A673 (cell line): ENCODE data around the gene PHYHIPL. TPM values are rescaled to one million over a fixed set of nuclear protein-coding genes. Genes with fewer than 3 reads are reported as not detected.

Source experiments
- BruUV-seq: library from RNA; stranded (reverse); fragments of 400-500 nt; replicated peaks from 2 replicates; lab custom pipeline; 2021; lab: Mats Ljungman, UMichigan
- CTCF ChIA-PET: fragments of 300-600 bp; sonication (Branson Sonifier 250); formaldehyde crosslinking; loops from one replicate; lab custom pipeline; 2022; ENCODE audit warnings: antibody characterized with exemption; lab: Charles Lee
- POLR2A ChIA-PET: fragments of 300-600 bp; sonication (Branson Sonifier 250); formaldehyde crosslinking; loops from one replicate; lab custom pipeline; 2022; ENCODE audit warnings: antibody characterized with exemption; ENCODE audit not compliant: low non-redundant PET; lab: Charles Lee
- DNase-seq: peaks from one replicate; pipeline ENCODE4 v3.0.0-alpha.2; 2015; ENCODE audit warnings: low spot score
- H3K27ac ChIP-seq: fragments of 200-600 bp; sonication (generic); 2 replicates; pipeline ENCODE4 v1.5.1; 2016; ENCODE audit warnings: mixed run types, low read depth, mild to moderate bottlenecking, mixed read lengths, antibody characterized with exemption, low read length; ENCODE audit not compliant: poor library complexity, severe bottlenecking
- H3K27me3 ChIP-seq: fragments of 200-600 bp; sonication (generic); replicated peaks from 2 replicates; pipeline ENCODE4 v1.6.1; 2017; ENCODE audit warnings: mixed run types, low read depth, mild to moderate bottlenecking, mixed read lengths, antibody characterized with exemption, low read length; ENCODE audit not compliant: insufficient read depth, poor library complexity
- H3K36me3 ChIP-seq: fragments of 200-600 bp; sonication (generic); 2 replicates; pipeline ENCODE4 v1.6.1; 2016; ENCODE audit warnings: mixed run types, mild to moderate bottlenecking, mixed read lengths, antibody characterized with exemption, low read length; ENCODE audit not compliant: insufficient read depth, poor library complexity, severe bottlenecking
- H3K4me1 ChIP-seq: fragments of 200-600 bp; sonication (generic); 2 replicates; pipeline ENCODE4 v1.6.1; 2017; ENCODE audit warnings: mixed run types, mild to moderate bottlenecking, mixed read lengths, antibody characterized with exemption, low read length; ENCODE audit not compliant: insufficient read depth, poor library complexity, severe bottlenecking
- H3K4me3 ChIP-seq: fragments of 200-600 bp; sonication (generic); 2 replicates; pipeline ENCODE4 v1.5.1; 2016; ENCODE audit warnings: low read depth, mixed run types, mild to moderate bottlenecking, mixed read lengths, low read length; ENCODE audit not compliant: poor library complexity, severe bottlenecking
- H3K9me3 ChIP-seq: fragments of 200-600 bp; sonication (generic); 2 replicates; pipeline ENCODE4 v1.6.1; 2016; ENCODE audit warnings: mixed run types, low read depth, mild to moderate bottlenecking, mixed read lengths, antibody characterized with exemption, low read length; ENCODE audit not compliant: poor library complexity, severe bottlenecking
- EZH2 ChIP-seq: fragments of 200-600 bp; sonication (generic); IDR thresholded peaks from 2 replicates; pipeline ENCODE4 v1.6.1; 2017; ENCODE audit warnings: borderline replicate concordance, low read depth, mild to moderate bottlenecking, mixed read lengths, antibody characterized with exemption, low read length; ENCODE audit not compliant: poor library complexity, severe bottlenecking
- intact Hi-C: fragments of 100-400 bp; cut with micrococcal nuclease; formaldehyde crosslinking; loops from one replicate; pipeline ENCODE4 v1.10.0; 2022; ENCODE audit not compliant: unreplicated experiment
- total RNA-seq: library from RNA; stranded (reverse); gene quantifications from 2 replicates; pipeline ENCODE4 v1.2.3, GENCODE V29; 2021
- TF ChIP-seq, protein P1 (sequence below): fragments of 300-800, 200-600 bp; sonication (generic); conservative IDR thresholded peaks from 2 replicates; pipeline ENCODE4 v1.5.1; 2017; ENCODE audit warnings: low read depth, mild to moderate bottlenecking, antibody characterized with exemption, low read length, moderate library complexity, mixed read lengths

The PHYHIPL gene
- total RNA-seq, 1 experiment from 2014 or later = 0.97 TPM

GRCh38 chr10:59252491-59252890 lies 76.0 kb downstream of the PHYHIPL start:
- DNase-seq = no peak
- peaks cover 3% of the 10 kb centered on the region for H3K36me3 ChIP-seq
- H3K4me1 ChIP-seq = no peaks in the 10 kb centered on the region
- no peaks in the 10 kb centered on the region for H3K9me3 ChIP-seq
- ChIA-PET POLR2A (no interaction called here), CTCF (no interaction called here)
- no peak overlapping the region for H3K27ac ChIP-seq
- intact Hi-C loops = no loop called here
- BruUV-seq = no TSS peak
- TF ChIP-seq, protein P1, sequence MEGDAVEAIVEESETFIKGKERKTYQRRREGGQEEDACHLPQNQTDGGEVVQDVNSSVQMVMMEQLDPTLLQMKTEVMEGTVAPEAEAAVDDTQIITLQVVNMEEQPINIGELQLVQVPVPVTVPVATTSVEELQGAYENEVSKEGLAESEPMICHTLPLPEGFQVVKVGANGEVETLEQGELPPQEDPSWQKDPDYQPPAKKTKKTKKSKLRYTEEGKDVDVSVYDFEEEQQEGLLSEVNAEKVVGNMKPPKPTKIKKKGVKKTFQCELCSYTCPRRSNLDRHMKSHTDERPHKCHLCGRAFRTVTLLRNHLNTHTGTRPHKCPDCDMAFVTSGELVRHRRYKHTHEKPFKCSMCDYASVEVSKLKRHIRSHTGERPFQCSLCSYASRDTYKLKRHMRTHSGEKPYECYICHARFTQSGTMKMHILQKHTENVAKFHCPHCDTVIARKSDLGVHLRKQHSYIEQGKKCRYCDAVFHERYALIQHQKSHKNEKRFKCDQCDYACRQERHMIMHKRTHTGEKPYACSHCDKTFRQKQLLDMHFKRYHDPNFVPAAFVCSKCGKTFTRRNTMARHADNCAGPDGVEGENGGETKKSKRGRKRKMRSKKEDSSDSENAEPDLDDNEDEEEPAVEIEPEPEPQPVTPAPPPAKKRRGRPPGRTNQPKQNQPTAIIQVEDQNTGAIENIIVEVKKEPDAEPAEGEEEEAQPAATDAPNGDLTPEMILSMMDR = no peak
- no peak for TF ChIP-seq EZH2
- no peak overlapping the region for H3K4me3 ChIP-seq
- H3K27me3 ChIP-seq = no peaks in the 10 kb centered on the region

DNA sequence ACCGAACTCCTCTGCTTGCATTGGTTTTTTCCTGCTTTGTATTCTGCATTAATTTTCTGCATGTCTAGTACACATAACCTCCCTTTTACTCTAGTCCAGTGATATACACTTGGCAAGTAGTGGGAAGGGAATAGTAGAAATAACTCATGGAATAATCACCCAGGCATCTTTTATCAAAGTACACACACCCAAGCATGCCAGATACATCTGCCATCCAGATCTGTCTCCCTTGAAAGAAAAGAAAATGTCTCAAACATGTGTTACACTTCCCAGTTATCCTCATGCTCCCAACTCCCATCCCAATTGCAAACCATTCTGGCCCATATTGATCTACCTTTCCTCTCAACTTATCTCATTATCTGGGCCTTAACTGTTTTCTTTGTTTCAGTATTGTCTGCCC lies 79.0 kb downstream of the PHYHIPL start:
- H3K36me3 ChIP-seq = peaks cover 3% of the 10 kb centered on the region
- ChIA-PET POLR2A (no interaction called here), CTCF (no interaction called here)
- H3K27ac ChIP-seq = no peak overlapping the region
- no peaks in the 10 kb centered on the region for H3K27me3 ChIP-seq
- no peaks in the 10 kb centered on the region for H3K9me3 ChIP-seq
- intact Hi-C loops = no loop called here
- no peak overlapping the region for H3K4me3 ChIP-seq
- TF ChIP-seq, protein P1 = no peak
- no peak for TF ChIP-seq EZH2
- BruUV-seq = no TSS peak
- no peaks in the 10 kb centered on the region for H3K4me1 ChIP-seq
- DNase-seq = no peak

GRCh38 chr10:59257224-59257623 lies 80.8 kb downstream of the PHYHIPL start:
- ChIA-PET POLR2A (no interaction called here), CTCF (no interaction called here)
- DNase-seq = no peak
- H3K27me3 ChIP-seq = no peaks in the 10 kb centered on the region
- H3K4me1 ChIP-seq = no peaks in the 10 kb centered on the region
- peaks cover 3% of the 10 kb centered on the region for H3K36me3 ChIP-seq
- BruUV-seq = no TSS peak
- H3K4me3 ChIP-seq = no peak overlapping the region
- no peaks in the 10 kb centered on the region for H3K9me3 ChIP-seq
- intact Hi-C loops = no loop called here
- TF ChIP-seq EZH2 = no peak
- TF ChIP-seq, protein P1 = no peak
- no peak overlapping the region for H3K27ac ChIP-seq
